H1 (cell line): Measurements from ENCODE around the gene SLC35F1. TPM values are rescaled to one million over a fixed set of nuclear protein-coding genes. Genes with fewer than 3 reads are reported as not detected.

Experiments used
- CTCF ChIA-PET: fragments of 300-600 bp; sonication (Branson Sonifier 250); formaldehyde crosslinking; loops from one replicate; lab custom pipeline; 2021; ENCODE audit not compliant: partially characterized antibody; lab: Charles Lee
- POLR2A ChIA-PET: fragments of 300-600 bp; sonication (Branson Sonifier 250); formaldehyde crosslinking; loops from one replicate; lab custom pipeline; 2021; ENCODE audit warnings: inconsistent platforms; ENCODE audit not compliant: partially characterized antibody; lab: Charles Lee
- DNase-seq, 2 experiments: peaks; one replicate each; pipeline versions ENCODE4 v3.0.0 to v3.0.0-alpha.2; 2010 to 2022; ENCODE audit warnings: low spot score in 2 of 2, low read depth in 1 of 2, mixed read lengths in 1 of 2
- FAIRE-seq: peaks from 2 replicates; lab custom pipeline; 2011; peaks lifted over from hg19 to GRCh38; lab: Jason Lieb, UNC
- H2AFZ ChIP-seq: 2 replicates; pipeline ENCODE4 v1.8.1; 2012; ENCODE audit warnings: low read length, inconsistent platforms
- H2AK5ac ChIP-seq: 2 replicates; pipeline ENCODE4 v1.6.1; 2013; ENCODE audit warnings: low read depth, low read length
- H2BK120ac ChIP-seq: replicated peaks from 2 replicates; pipeline ENCODE3; 2013; ENCODE audit warnings: low read depth, low read length, inconsistent platforms
- H2BK12ac ChIP-seq: 2 replicates; pipeline ENCODE4 v1.6.1; 2013; ENCODE audit warnings: low read depth, low read length
- H2BK15ac ChIP-seq: 2 replicates; pipeline ENCODE4 v1.6.1; 2013; ENCODE audit warnings: low read length
- H2BK20ac ChIP-seq: 2 replicates; pipeline ENCODE4 v1.6.1; 2013; ENCODE audit warnings: low read length
- H2BK5ac ChIP-seq: 2 replicates; pipeline ENCODE4 v1.6.1; 2013; ENCODE audit warnings: low read depth, low read length
- H3K14ac ChIP-seq: 2 replicates; pipeline ENCODE4 v1.6.1; 2013; ENCODE audit warnings: inconsistent platforms; ENCODE audit not compliant: insufficient read length
- H3K18ac ChIP-seq: 2 replicates; pipeline ENCODE4 v1.6.1; 2013; ENCODE audit warnings: low read length; ENCODE audit errors: extremely low read depth
- H3K23ac ChIP-seq: 2 replicates; pipeline ENCODE4 v1.6.1; 2013; ENCODE audit warnings: inconsistent platforms; ENCODE audit not compliant: insufficient read length
- H3K23me2 ChIP-seq: 2 replicates; pipeline ENCODE4 v1.6.1; 2013; ENCODE audit warnings: low read depth, low read length
- H3K27ac ChIP-seq: 2 replicates; pipeline ENCODE4 v1.6.1; 2011; ENCODE audit warnings: low read depth, low read length, inconsistent platforms
- H3K27me3 ChIP-seq, 4 experiments: replicated peaks in 1 of 4; 1 replicate in 1 of 4; 2 replicates in 3 of 4; pipeline versions ENCODE4 v1.6.1 to v1.8.1; 2011 to 2013; ENCODE audit warnings: low read length in 3 of 4, mild to moderate bottlenecking in 3 of 4, inconsistent platforms in 2 of 4, mixed read lengths in 2 of 4, moderate library complexity in 1 of 4; ENCODE audit not compliant: control insufficient read depth in 3 of 4, insufficient read depth in 3 of 4; ENCODE audit errors: extremely low read depth in 1 of 4
- H3K36me3 ChIP-seq, 4 experiments: 2 replicates each; pipeline versions ENCODE4 v1.6.1 to v1.8.1; 2011 to 2013; ENCODE audit warnings: mild to moderate bottlenecking in 4 of 4, low read length in 3 of 4, moderate library complexity in 2 of 4, control low read depth in 1 of 4, inconsistent platforms in 1 of 4; ENCODE audit not compliant: insufficient read depth in 4 of 4, control insufficient read depth in 2 of 4
- H3K4ac ChIP-seq: replicated peaks from 2 replicates; pipeline ENCODE3; 2013; ENCODE audit warnings: low read length, low read depth, mixed read lengths, inconsistent platforms; ENCODE audit not compliant: insufficient read length
- H3K4me1 ChIP-seq, 4 experiments: replicated peaks in 1 of 4; 1 replicate in 1 of 4; 2 replicates in 3 of 4; pipeline versions ENCODE4 v1.6.1 to v1.8.1; 2011 to 2013; ENCODE audit warnings: low read length in 3 of 4, inconsistent platforms in 2 of 4, mixed read lengths in 1 of 4; ENCODE audit not compliant: insufficient read depth in 4 of 4, control insufficient read depth in 3 of 4
- H3K4me2 ChIP-seq, 2 experiments: 2 replicates each; pipeline versions ENCODE4 v1.6.1 to v1.8.1; 2011 to 2013; ENCODE audit warnings: low read depth in 2 of 2, low read length in 2 of 2, control low read depth in 1 of 2, inconsistent platforms in 1 of 2, mild to moderate bottlenecking in 1 of 2; ENCODE audit not compliant: insufficient read depth in 1 of 2
- H3K4me3 ChIP-seq, 4 experiments: fragments of 200-600, 300-600 bp in 1 of 4; sonication (generic), shearing (Covaris generic), sonication (Bioruptor Twin) in 1 of 4; 2 replicates each; pipeline versions ENCODE4 v1.5.1 to v1.8.1; 2011 to 2016; ENCODE audit warnings: low read length in 4 of 4, low read depth in 3 of 4, control low read depth in 2 of 4, inconsistent platforms in 2 of 4, mild to moderate bottlenecking in 2 of 4, mixed read lengths in 1 of 4, moderate library complexity in 1 of 4; ENCODE audit not compliant: insufficient read depth in 2 of 4; ENCODE audit errors: extremely low read depth in 1 of 4
- H3K56ac ChIP-seq: replicated peaks from 2 replicates; pipeline ENCODE3; 2013; ENCODE audit warnings: low read depth, mild to moderate bottlenecking, mixed read lengths, low read length, inconsistent platforms; ENCODE audit not compliant: insufficient read length
- H3K79me1 ChIP-seq: 2 replicates; pipeline ENCODE4 v1.6.1; 2013; ENCODE audit warnings: low read depth, low read length, control low read depth
- H3K79me2 ChIP-seq, 2 experiments: 2 replicates each; pipeline versions ENCODE4 v1.6.1 to v1.8.1; 2012 to 2013; ENCODE audit warnings: low read length in 2 of 2, mild to moderate bottlenecking in 2 of 2, inconsistent platforms in 1 of 2; ENCODE audit not compliant: insufficient read depth in 2 of 2, control insufficient read depth in 1 of 2
- H3K9ac ChIP-seq, 4 experiments: replicated peaks in 1 of 4; 1 replicate in 1 of 4; 2 replicates in 3 of 4; pipeline versions ENCODE4 v1.6.1 to v1.8.1; 2011 to 2013; ENCODE audit warnings: low read depth in 3 of 4, low read length in 3 of 4, control low read depth in 2 of 4, mild to moderate bottlenecking in 2 of 4, moderate library complexity in 2 of 4, inconsistent platforms in 1 of 4; ENCODE audit errors: extremely low read depth in 1 of 4
- H3K9me3 ChIP-seq, 2 experiments: 2 replicates each; pipeline versions ENCODE4 v1.6.1 to v1.8.1; 2012 to 2013; ENCODE audit warnings: mild to moderate bottlenecking in 2 of 2, moderate library complexity in 2 of 2, control low read depth in 1 of 2, inconsistent platforms in 1 of 2, low read depth in 1 of 2, low read length in 1 of 2, mixed read lengths in 1 of 2; ENCODE audit not compliant: insufficient read depth in 2 of 2
- H4K20me1 ChIP-seq, 2 experiments: replicated peaks in 1 of 2; 2 replicates each; pipeline versions ENCODE3 to v1.8.1; 2011 to 2013; ENCODE audit warnings: inconsistent platforms in 2 of 2, low read length in 2 of 2, mild to moderate bottlenecking in 1 of 2; ENCODE audit not compliant: insufficient read depth in 2 of 2, control insufficient read depth in 1 of 2
- H4K5ac ChIP-seq: 2 replicates; pipeline ENCODE4 v1.6.1; 2013; ENCODE audit warnings: low read length, low read depth, mixed read lengths, inconsistent platforms; ENCODE audit not compliant: insufficient read length
- H4K8ac ChIP-seq: 2 replicates; pipeline ENCODE4 v1.8.0; 2013; ENCODE audit warnings: mild to moderate bottlenecking, moderate library complexity, low read length, inconsistent platforms; ENCODE audit not compliant: insufficient read depth; ENCODE audit errors: extremely low read depth
- H4K91ac ChIP-seq: replicated peaks from 2 replicates; pipeline ENCODE3; 2013; ENCODE audit warnings: low read length, mixed read lengths, inconsistent platforms; ENCODE audit not compliant: insufficient read length
- ATF3 ChIP-seq: IDR thresholded peaks from 2 replicates; pipeline ENCODE4 v1.6.1; 2011; ENCODE audit warnings: low read depth, mild to moderate bottlenecking, low read length; ENCODE audit not compliant: insufficient read depth
- CEBPB ChIP-seq: IDR thresholded peaks from 2 replicates; pipeline ENCODE4 v1.6.1; 2012; ENCODE audit warnings: low read depth, low read length
- FOSL1 ChIP-seq: IDR thresholded peaks from 2 replicates; pipeline ENCODE4 v1.6.1; 2011; ENCODE audit warnings: mild to moderate bottlenecking, low read depth, low read length, moderate library complexity; ENCODE audit not compliant: insufficient read depth
- GABPA ChIP-seq: IDR thresholded peaks from 2 replicates; pipeline ENCODE4 v1.6.1; 2011; ENCODE audit warnings: mild to moderate bottlenecking, low read length, moderate library complexity, borderline replicate concordance; ENCODE audit not compliant: insufficient read depth
- PHF8 ChIP-seq: fragments of 200-600 bp; sonication (generic); conservative IDR thresholded peaks from 2 replicates; pipeline ENCODE4 v1.7.1; 2012; ENCODE audit warnings: low read depth, mild to moderate bottlenecking, inconsistent platforms, low read length, moderate library complexity
- TAF7 ChIP-seq: optimal IDR thresholded peaks from 2 replicates; pipeline ENCODE3; 2011; ENCODE audit warnings: low read depth, mild to moderate bottlenecking, inconsistent platforms, low read length, moderate library complexity, borderline replicate concordance
- WGBS, 2 experiments: shearing (Covaris generic) in 1 of 2; methylation state at CpG; one replicate each; pipeline versions ENCODE4 v1.1.6 to v1.1.7; 2013 to 2015; ENCODE audit warnings: low lambda C conversion rate in 2 of 2, mixed read lengths in 2 of 2, inconsistent platforms in 1 of 2, low coverage in 1 of 2, missing lambda C conversion rate in 1 of 2; ENCODE audit not compliant: insufficient replicate concordance in 2 of 2, insufficient coverage in 1 of 2, insufficient read length in 1 of 2; ENCODE audit errors: extremely low coverage in 1 of 2, missing lambda C conversion rate in 1 of 2; 5-methylcytosine and 5-hydroxymethylcytosine counted together
- polyA plus RNA-seq, 7 experiments: library from polyadenylated mRNA; depleted of rRNA in 3 of 7; stranded (reverse) in 5 of 7; unstranded in 2 of 7; fragments of >200 nt in 5 of 7; fragments of 200-250 nt in 2 of 7; gene quantifications; 1 replicate in 5 of 7; 2 replicates in 1 of 7; 4 replicates in 1 of 7; pipeline versions ENCODE4 v1.2.1 to v1.2.3, GENCODE V29; 2011 to 2013; ENCODE audit warnings: missing spikeins in 2 of 7, mixed read lengths in 2 of 7
- total RNA-seq: library from RNA; stranded (reverse); fragmentation: NEBNext Ultra II Directional; extraction: Animal tissue kit (Norgen Biotek cat#: 25700); gene quantifications from 2 replicates; pipeline ENCODE4 v1.2.1, GENCODE V29; 2021
- TF ChIP-seq, protein P1 (sequence below): IDR thresholded peaks from 2 replicates; pipeline ENCODE4 v1.6.1; 2011; ENCODE audit warnings: low read length, improper control_type of control experiment
- TF ChIP-seq, protein P2 (sequence below), 3 experiments: IDR thresholded peaks; 1 replicate in 2 of 3; 2 replicates in 1 of 3; pipeline versions ENCODE4 v1.5.1 to v1.6.1; 2011; ENCODE audit warnings: low read length in 3 of 3, mild to moderate bottlenecking in 3 of 3, inconsistent platforms in 2 of 3, low read depth in 1 of 3, moderate library complexity in 1 of 3; ENCODE audit not compliant: insufficient read depth in 1 of 3; ENCODE audit errors: control extremely low read depth in 1 of 3

SLC35F1 gene
- total and polyA plus RNA-seq, 2 of the 8 experiments (the other 6 are each of a cell fraction or from before 2014, with no cell fraction given), result 7.0 to 10.0 TPM

- H2BK12ac ChIP-seq, result no peak overlapping the region
- H3K23me2 ChIP-seq, result no peaks in the 10 kb centered on the region
- H3K4me2 ChIP-seq, result no peak overlapping the region
- no peaks in the 10 kb centered on the region for H3K79me2 ChIP-seq
- no peak overlapping the region for H3K14ac ChIP-seq
- no peaks in the 10 kb centered on the region for H3K27me3 ChIP-seq
- H2BK120ac ChIP-seq, result no peak overlapping the region
- H3K79me1 ChIP-seq, result no peaks in the 10 kb centered on the region
- WGBS, 2 experiments, result 100% methylated on average over 1 of the region's 1 CpG; no CpG with 5 or more reads in 1 of the 2 experiments
- H3K9ac ChIP-seq, result no peak overlapping the region
- peaks cover 2 to 11% (median 6%) of the 10 kb centered on the region in 4 experiments; a peak in 4 of 7 replicates for H3K4me1 ChIP-seq
- H3K18ac ChIP-seq, result no peak overlapping the region
- no peak overlapping the region for H2BK5ac ChIP-seq
- H3K23ac ChIP-seq, result no peak overlapping the region
- no peak for FAIRE-seq
- no peak overlapping the region for H2BK20ac ChIP-seq
- H2AK5ac ChIP-seq, result no peak overlapping the region
- H3K36me3 ChIP-seq, result no peaks in the 10 kb centered on the region
- ChIA-PET POLR2A (no interaction called here), CTCF (interaction anchor here (0.5 kb wide), 1 partner anchor 592 kb away, joined by 3 read pairs; no protein-coding TSS in a partner anchor)
- H2BK15ac ChIP-seq, result no peak overlapping the region
- no peak overlapping the region for H3K4ac ChIP-seq
- no peak overlapping the region for H4K5ac ChIP-seq
- no peak overlapping the region for H3K4me3 ChIP-seq
- no peak overlapping the region for H4K8ac ChIP-seq
- TF ChIP-seq, protein P1, sequence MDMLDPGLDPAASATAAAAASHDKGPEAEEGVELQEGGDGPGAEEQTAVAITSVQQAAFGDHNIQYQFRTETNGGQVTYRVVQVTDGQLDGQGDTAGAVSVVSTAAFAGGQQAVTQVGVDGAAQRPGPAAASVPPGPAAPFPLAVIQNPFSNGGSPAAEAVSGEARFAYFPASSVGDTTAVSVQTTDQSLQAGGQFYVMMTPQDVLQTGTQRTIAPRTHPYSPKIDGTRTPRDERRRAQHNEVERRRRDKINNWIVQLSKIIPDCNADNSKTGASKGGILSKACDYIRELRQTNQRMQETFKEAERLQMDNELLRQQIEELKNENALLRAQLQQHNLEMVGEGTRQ, result no peak
- TF ChIP-seq ATF3 (no peak), CEBPB (no peak), GABPA (no peak), PHF8 (no peak), FOSL1 (no peak), TAF7 (no peak)
- TF ChIP-seq, protein P2, sequence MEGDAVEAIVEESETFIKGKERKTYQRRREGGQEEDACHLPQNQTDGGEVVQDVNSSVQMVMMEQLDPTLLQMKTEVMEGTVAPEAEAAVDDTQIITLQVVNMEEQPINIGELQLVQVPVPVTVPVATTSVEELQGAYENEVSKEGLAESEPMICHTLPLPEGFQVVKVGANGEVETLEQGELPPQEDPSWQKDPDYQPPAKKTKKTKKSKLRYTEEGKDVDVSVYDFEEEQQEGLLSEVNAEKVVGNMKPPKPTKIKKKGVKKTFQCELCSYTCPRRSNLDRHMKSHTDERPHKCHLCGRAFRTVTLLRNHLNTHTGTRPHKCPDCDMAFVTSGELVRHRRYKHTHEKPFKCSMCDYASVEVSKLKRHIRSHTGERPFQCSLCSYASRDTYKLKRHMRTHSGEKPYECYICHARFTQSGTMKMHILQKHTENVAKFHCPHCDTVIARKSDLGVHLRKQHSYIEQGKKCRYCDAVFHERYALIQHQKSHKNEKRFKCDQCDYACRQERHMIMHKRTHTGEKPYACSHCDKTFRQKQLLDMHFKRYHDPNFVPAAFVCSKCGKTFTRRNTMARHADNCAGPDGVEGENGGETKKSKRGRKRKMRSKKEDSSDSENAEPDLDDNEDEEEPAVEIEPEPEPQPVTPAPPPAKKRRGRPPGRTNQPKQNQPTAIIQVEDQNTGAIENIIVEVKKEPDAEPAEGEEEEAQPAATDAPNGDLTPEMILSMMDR (IDR thresholded peaks at IDR 0.05; ENCODE audit: control extremely low read depth in 1 of 3, insufficient read depth in 1 of 3, low read depth in 1 of 3, low read length in 3 of 3), result no peak
- H4K20me1 ChIP-seq, result no peaks in the 10 kb centered on the region
- no peak overlapping the region for H4K91ac ChIP-seq
- no peaks in the 10 kb centered on the region for H3K9me3 ChIP-seq
- no peak overlapping the region for H3K27ac ChIP-seq
- no peak overlapping the region for H3K56ac ChIP-seq
- no peak for DNase-seq
- no peak overlapping the region for H2AFZ ChIP-seq
Observed at GRCh38 chr6:118200160-118200559, 293.1 kb downstream of the SLC35F1 start.
